Kidney epithelial cell (primary cell): ENCODE data around the gene NUDT11. TPM values are rescaled to one million over a fixed set of nuclear protein-coding genes. Genes with fewer than 3 reads are reported as not detected.

Source experiments
- DNase-seq: peaks from one replicate; pipeline ENCODE4 v3.0.0-alpha.2; 2010; ENCODE audit warnings: low read depth
- H3K27me3 ChIP-seq: 2 replicates; pipeline ENCODE4 v1.6.0; 2011; ENCODE audit warnings: low read length; ENCODE audit not compliant: control insufficient read depth, insufficient read depth
- H3K36me3 ChIP-seq: 2 replicates; pipeline ENCODE4 v1.5.1; 2011; ENCODE audit warnings: low read length; ENCODE audit not compliant: control insufficient read depth, insufficient read depth
- H3K4me3 ChIP-seq: 2 replicates; pipeline ENCODE4 v1.5.1; 2011; ENCODE audit warnings: low read depth, mild to moderate bottlenecking, control low read depth, low read length
- total RNA-seq: library from RNA; depleted of rRNA; stranded (reverse); fragments of >200 nt; gene quantifications from 2 replicates; pipeline ENCODE4 v1.2.3, GENCODE V29; 2015
- TF ChIP-seq, protein P1 (sequence below): IDR thresholded peaks from 2 replicates; pipeline ENCODE4 v1.5.1; 2011; ENCODE audit warnings: mild to moderate bottlenecking, moderate library complexity, low read length, control low read depth, inconsistent platforms; ENCODE audit not compliant: insufficient read depth, poor library complexity, severe bottlenecking

Gene NUDT11
- total RNA-seq, 1 donor from 2014 or later, result 8.5 TPM

DNA sequence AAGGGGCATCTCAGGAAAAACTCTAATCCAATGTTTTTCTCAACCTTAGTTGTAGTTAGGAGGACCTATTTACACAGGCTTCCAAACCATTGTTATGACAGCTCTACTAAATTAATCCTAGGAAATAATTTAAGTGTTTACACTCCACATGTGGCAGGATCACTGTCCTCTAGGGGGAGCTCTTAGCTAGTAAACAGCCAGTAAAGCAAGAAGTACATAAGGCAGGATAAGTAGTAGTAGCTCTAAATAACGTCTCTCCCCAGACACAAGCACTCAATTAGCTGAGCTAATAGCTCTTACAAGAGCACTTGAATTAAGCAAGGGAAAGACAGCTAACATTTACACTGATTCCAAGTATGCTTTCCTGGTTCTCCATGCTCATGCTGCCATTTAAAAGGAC, 37.3 kb downstream of the NUDT11 start:
- H3K36me3 ChIP-seq, result no peaks in the 10 kb centered on the region
- DNase-seq, result no peak
- H3K4me3 ChIP-seq, result no peak overlapping the region
- H3K27me3 ChIP-seq, result no peaks in the 10 kb centered on the region
- TF ChIP-seq, protein P1, sequence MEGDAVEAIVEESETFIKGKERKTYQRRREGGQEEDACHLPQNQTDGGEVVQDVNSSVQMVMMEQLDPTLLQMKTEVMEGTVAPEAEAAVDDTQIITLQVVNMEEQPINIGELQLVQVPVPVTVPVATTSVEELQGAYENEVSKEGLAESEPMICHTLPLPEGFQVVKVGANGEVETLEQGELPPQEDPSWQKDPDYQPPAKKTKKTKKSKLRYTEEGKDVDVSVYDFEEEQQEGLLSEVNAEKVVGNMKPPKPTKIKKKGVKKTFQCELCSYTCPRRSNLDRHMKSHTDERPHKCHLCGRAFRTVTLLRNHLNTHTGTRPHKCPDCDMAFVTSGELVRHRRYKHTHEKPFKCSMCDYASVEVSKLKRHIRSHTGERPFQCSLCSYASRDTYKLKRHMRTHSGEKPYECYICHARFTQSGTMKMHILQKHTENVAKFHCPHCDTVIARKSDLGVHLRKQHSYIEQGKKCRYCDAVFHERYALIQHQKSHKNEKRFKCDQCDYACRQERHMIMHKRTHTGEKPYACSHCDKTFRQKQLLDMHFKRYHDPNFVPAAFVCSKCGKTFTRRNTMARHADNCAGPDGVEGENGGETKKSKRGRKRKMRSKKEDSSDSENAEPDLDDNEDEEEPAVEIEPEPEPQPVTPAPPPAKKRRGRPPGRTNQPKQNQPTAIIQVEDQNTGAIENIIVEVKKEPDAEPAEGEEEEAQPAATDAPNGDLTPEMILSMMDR, result peak; percentile 37

DNA sequence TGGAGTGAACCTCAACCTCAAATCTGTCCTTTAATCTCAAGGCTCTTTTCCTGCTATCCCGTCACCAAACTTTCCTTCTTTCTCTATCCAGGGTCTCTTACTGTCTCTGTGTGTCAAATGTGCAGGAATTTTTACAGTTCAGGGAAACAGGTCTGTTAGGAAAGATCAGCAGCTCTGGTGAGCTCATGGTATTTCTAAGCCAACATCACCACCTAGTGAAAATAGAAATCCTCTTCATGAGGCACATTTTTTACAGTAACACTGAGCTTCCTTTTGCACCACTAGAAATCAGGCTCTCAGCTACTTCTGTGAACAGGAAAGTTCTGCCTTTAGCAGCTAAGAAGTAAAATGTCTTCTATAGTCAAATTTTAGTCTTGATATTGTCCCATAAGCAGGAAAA, 39.6 kb downstream of the NUDT11 start:
- Histone ChIP-seq H3K27me3 (no peaks in the 10 kb centered on the region), H3K4me3 (no peak overlapping the region), H3K36me3 (no peaks in the 10 kb centered on the region)
- TF ChIP-seq, protein P1, result no peak
- no peak for DNase-seq

DNA sequence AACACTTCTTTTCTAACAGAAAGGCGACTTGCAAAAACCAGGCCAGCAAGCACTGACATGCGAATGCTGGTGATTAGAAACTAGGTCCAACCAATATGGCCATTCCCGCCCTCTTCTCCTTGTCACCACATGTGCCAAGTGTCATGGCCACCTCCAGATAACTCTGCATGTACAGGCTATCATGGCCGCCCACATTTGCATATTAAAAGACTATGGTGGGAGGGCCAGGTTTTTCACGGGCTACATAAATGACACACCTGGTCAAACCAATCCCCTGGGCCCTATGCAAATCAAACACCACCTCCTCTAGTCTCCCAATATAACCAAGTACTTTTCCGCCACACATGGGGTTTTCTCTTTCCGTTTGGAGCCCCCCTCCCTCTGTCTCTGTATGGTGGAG, 40.1 kb downstream of the NUDT11 start:
- DNase-seq, result no peak
- H3K4me3 ChIP-seq, result no peak overlapping the region
- TF ChIP-seq, protein P1, result no peak
- H3K27me3 ChIP-seq, result no peaks in the 10 kb centered on the region
- no peaks in the 10 kb centered on the region for H3K36me3 ChIP-seq

DNA sequence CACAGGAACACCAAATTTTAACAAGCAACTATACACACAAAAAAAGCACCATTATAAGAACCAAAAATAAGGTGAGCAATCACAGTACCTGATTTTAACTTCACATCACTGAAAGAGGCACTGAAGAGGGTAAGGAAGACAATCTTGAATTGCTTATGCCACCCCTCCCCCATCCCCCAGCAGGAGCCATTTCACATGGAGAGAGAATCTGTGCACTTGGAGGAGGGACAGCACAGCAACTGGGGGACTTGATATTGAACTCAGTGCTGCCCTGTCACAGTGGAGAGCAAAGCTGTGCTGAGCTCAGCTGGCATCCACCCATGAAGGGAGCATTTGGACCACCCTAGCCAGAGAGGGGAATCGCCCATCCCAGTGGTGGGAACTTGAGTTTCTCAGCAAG, 56.0 kb downstream of the NUDT11 start:
- TF ChIP-seq, protein P1, result no peak
- Histone ChIP-seq H3K36me3 (no peaks in the 10 kb centered on the region), H3K4me3 (no peak overlapping the region), H3K27me3 (no peaks in the 10 kb centered on the region)
- DNase-seq, result no peak

Other genes starting within 250 kb of the NUDT11 start
- 4.5 and 5.8 TPM in 2 replicates for gene NUDT10, start 163.8 kb downstream of the NUDT11 start, total RNA-seq
- gene CENPVL3, start 122.3 kb upstream of the NUDT11 start, total RNA-seq, result 2.2 and 6.8 TPM in 2 replicates
- gene CENPVL2, start 186.2 kb upstream of the NUDT11 start, total RNA-seq, result 0.96 TPM in 1 of 2 replicates, not detected in the other
- gene CENPVL1, start 213.9 kb upstream of the NUDT11 start, total RNA-seq, result 0.96 TPM in 1 of 2 replicates, not detected in the other
- 6.6 and 9.9 TPM in 2 replicates for gene GSPT2, start 246.8 kb upstream of the NUDT11 start, total RNA-seq